DOHH2 (cell line): ENCODE results near the gene ARHGAP6.

Experiments
- H3F3A ChIP-seq: fragments of 200-600 bp; sonication (generic), shearing (Covaris generic); 2 replicates; pipeline ENCODE4 v1.6.0; 2016; ENCODE audit warnings: antibody characterized with exemption, mild to moderate bottlenecking; ENCODE audit not compliant: control insufficient read depth, insufficient read depth
- H3K27ac ChIP-seq: fragments of 200-600 bp; sonication (generic); 2 replicates; pipeline ENCODE4 v1.5.1; 2014; ENCODE audit warnings: low read depth, mild to moderate bottlenecking, low read length, moderate library complexity
- H3K27me3 ChIP-seq: fragments of 200-600 bp; sonication (generic); 2 replicates; pipeline ENCODE4 v1.6.1; 2014; ENCODE audit warnings: mild to moderate bottlenecking, low read length, mixed read lengths; ENCODE audit not compliant: control insufficient read depth
- H3K36me3 ChIP-seq: fragments of 200-600 bp; sonication (generic); 2 replicates; pipeline ENCODE4 v1.6.1; 2014; ENCODE audit warnings: mild to moderate bottlenecking, low read length, moderate library complexity, mixed read lengths; ENCODE audit not compliant: control insufficient read depth
- H3K4me1 ChIP-seq: fragments of 200-600 bp; sonication (generic); 2 replicates; pipeline ENCODE4 v1.6.1; 2014; ENCODE audit warnings: mild to moderate bottlenecking, low read length, mixed read lengths; ENCODE audit not compliant: control insufficient read depth
- H3K4me2 ChIP-seq: fragments of 200-600 bp; sonication (generic); 2 replicates; pipeline ENCODE4 v1.6.0; 2014; ENCODE audit warnings: mild to moderate bottlenecking, low read length, moderate library complexity
- H3K4me3 ChIP-seq: fragments of 200-600 bp; sonication (generic); 2 replicates; pipeline ENCODE4 v1.5.1; 2014; ENCODE audit warnings: mild to moderate bottlenecking, low read length, mixed read lengths
- H3K79me2 ChIP-seq: fragments of 200-600 bp; sonication (generic); 2 replicates; pipeline ENCODE4 v1.6.1; 2014; ENCODE audit warnings: mild to moderate bottlenecking, low read length, mixed read lengths; ENCODE audit not compliant: control insufficient read depth
- H3K9me2 ChIP-seq: fragments of 200-600 bp; sonication (generic); replicated peaks from 2 replicates; pipeline ENCODE4 v1.6.1; 2014; ENCODE audit warnings: mild to moderate bottlenecking, low read length, mixed read lengths; ENCODE audit not compliant: control insufficient read depth
- H3K9me3 ChIP-seq: fragments of 200-600 bp; sonication (generic); 2 replicates; pipeline ENCODE4 v1.6.1; 2014; ENCODE audit warnings: antibody characterized with exemption, low read length, mixed read lengths; ENCODE audit not compliant: control insufficient read depth, insufficient read depth
- H4K20me1 ChIP-seq: fragments of 200-600 bp; sonication (generic); 2 replicates; pipeline ENCODE4 v1.6.0; 2014; ENCODE audit warnings: low read depth, mild to moderate bottlenecking, antibody characterized with exemption, low read length, moderate library complexity; ENCODE audit not compliant: control insufficient read depth, insufficient read depth
- CTCF ChIP-seq: fragments of 200-600 bp; sonication (generic); IDR thresholded peaks from one replicate; pipeline ENCODE4 v1.5.1; 2014; ENCODE audit warnings: antibody characterized with exemption, mild to moderate bottlenecking, low read depth, low read length; ENCODE audit not compliant: poor library complexity, severe bottlenecking
- EZH2phosphoT487 ChIP-seq: fragments of 200-600 bp; sonication (generic); IDR thresholded peaks from 2 replicates; pipeline ENCODE4 v1.6.1; 2017; ENCODE audit warnings: borderline replicate concordance, mild to moderate bottlenecking, antibody characterized with exemption, low read length, moderate library complexity, mixed read lengths

The ARHGAP6 gene

GRCh38 chrX:11298600-11298999 is 367.1 kb downstream of the ARHGAP6 start:
- Histone ChIP-seq H3K27ac (no peak overlapping the region), H3K4me3 (no peak overlapping the region), H3K27me3 (no peaks in the 10 kb centered on the region), H3F3A (no peaks in the 10 kb centered on the region), H3K36me3 (no peaks in the 10 kb centered on the region), H3K79me2 (no peaks in the 10 kb centered on the region), H3K9me2 (no peaks in the 10 kb centered on the region), H3K4me2 (no peak overlapping the region), H3K4me1 (no peaks in the 10 kb centered on the region), H3K9me3 (no peaks in the 10 kb centered on the region), H4K20me1 (no peaks in the 10 kb centered on the region)
- TF ChIP-seq EZH2phosphoT487 = no peak
- no peak for TF ChIP-seq CTCF

- Histone ChIP-seq H3K9me2 (no peaks in the 10 kb centered on the region), H4K20me1 (no peaks in the 10 kb centered on the region), H3K79me2 (no peaks in the 10 kb centered on the region), H3K4me3 (no peak overlapping the region), H3F3A (no peaks in the 10 kb centered on the region), H3K27me3 (no peaks in the 10 kb centered on the region), H3K4me1 (no peaks in the 10 kb centered on the region), H3K27ac (no peak overlapping the region), H3K36me3 (no peaks in the 10 kb centered on the region), H3K9me3 (no peaks in the 10 kb centered on the region), H3K4me2 (no peak overlapping the region)
- no peak for TF ChIP-seq CTCF
- no peak for TF ChIP-seq EZH2phosphoT487
Observed at GRCh38 chrX:11296051-11296450, 369.7 kb downstream of the ARHGAP6 start.

- Histone ChIP-seq H3K79me2 (no peaks in the 10 kb centered on the region), H3K9me2 (no peaks in the 10 kb centered on the region), H3F3A (no peaks in the 10 kb centered on the region), H3K27ac (no peak within 1 kb of the TSS), H3K36me3 (no peaks in the 10 kb centered on the region), H3K4me2 (no peak within 1 kb of the TSS), H3K9me3 (no peaks in the 10 kb centered on the region), H3K27me3 (no peaks in the 10 kb centered on the region), H4K20me1 (no peaks in the 10 kb centered on the region), H3K4me1 (no peaks in the 10 kb centered on the region), H3K4me3 (no peak within 1 kb of the TSS)
- TF ChIP-seq EZH2phosphoT487 = no peak
- TF ChIP-seq CTCF = no peak
Observed at GRCh38 chrX:11293113-11293512, 372.6 kb downstream of the ARHGAP6 start, which contains the start of gene AMELX. Gene AMELX, plus strand, starts transcription at chrX:11293413. Its CDS starts 1,376 bp downstream, at chrX:11294789.
